C4-2B (cell line): ENCODE results near the gene DUSP12.
"Not testable (repeated sequence)": the region's sequence is repeated elsewhere in the genome, so short reads cannot be mapped to it uniquely, and the experiment has no call there.

ENCODE experiments used
- H3K27ac ChIP-seq: fragments of 450-650 bp; 2 replicates; pipeline ENCODE4 v1.5.1; 2017
- CTCF ChIP-seq: fragments of 450-650 bp; conservative IDR thresholded peaks from 2 replicates; pipeline ENCODE4 v1.5.1; 2017; ENCODE audit warnings: mild to moderate bottlenecking
- ZFX ChIP-seq: fragments of 450-650 bp; IDR thresholded peaks from 2 replicates; pipeline ENCODE4 v1.6.1; 2017

Gene DUSP12

DNA sequence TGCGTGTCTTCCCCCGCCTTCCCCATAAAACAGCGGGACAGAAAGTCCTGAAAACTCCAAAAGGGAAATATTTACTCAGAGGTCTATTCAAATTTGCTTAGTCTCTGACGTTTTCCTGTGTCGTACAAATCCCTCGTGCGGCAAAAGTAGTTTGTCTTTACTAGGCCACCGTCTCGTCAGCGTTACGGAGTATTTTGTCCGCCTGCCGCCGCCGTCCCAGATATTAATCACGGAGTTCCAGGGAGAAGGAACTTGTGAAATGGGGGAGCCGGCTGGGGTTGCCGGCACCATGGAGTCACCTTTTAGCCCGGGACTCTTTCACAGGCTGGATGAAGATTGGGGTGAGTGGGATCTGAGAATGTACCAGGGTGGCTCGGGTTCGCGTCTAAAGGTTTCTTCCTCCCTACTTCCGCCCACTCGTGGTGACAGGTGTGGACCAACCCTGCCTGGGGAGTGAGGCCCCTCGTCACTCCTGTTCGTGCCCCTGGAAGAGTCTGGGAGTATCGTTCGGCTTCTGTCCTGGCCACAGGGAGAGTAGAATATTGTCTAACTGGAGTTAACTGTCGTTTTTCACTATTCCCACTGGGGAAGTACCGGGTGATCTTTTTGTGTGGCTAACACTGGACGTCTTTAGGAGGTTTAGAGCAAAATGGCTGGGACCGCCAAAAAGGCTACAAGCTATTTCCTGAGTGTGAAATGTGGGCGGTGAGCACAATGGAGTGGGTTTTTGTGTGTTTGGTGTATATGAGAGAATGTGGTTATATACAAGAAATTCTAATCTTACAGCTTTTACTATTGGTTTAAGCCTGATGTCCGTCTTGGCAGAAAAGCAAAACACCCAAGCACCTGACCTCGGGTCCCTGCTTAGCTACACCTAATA, 16.8 kb downstream of the DUSP12 start, which contains the start of gene ATF6:
Gene ATF6, plus strand, starts transcription at position 219 of the 880 bp plus-strand sequence. Its CDS starts 41 bp downstream, at position 260.
- TF ChIP-seq CTCF (no peak), ZFX (no peak)
- peak within 1 kb of the TSS; percentile 76 for H3K27ac ChIP-seq

- H3K27ac ChIP-seq: no peak overlapping the region
These were observed 18.9 kb downstream of the DUSP12 start for GRCh38 chr1:161768461-161768860.

DNA sequence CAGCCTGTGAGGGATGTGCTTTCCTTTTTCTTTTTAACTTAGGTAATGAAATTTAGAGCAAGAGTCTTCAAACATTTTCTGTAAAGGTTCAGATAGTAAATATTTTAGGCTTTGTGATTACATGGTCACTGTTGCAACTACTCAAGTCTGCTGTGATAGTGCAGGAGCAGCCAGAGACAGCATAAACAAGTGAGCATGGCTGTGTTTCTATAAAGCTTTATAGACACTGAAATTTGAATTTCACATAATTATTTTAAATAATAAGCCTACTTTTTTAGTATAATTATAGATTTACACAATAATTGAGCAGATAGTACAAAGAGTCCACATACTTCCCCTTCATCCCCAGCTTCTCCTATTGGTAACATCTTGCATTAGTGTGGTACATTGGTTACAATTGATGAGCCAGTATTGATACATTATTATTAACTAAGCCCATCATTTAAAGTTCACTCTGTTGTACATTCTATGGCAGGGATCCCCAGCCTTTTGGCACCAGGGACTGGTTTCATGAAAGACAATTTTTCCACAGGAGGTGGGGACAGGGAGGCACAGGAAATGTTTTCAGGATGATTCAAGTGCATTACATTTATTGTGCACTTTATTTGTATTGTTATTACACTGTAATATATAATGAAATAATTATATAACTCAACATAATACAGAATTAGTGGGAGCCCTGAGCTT, 19.5 kb downstream of the DUSP12 start:
- H3K27ac ChIP-seq: no peak overlapping the region
- TF ChIP-seq ZFX (no peak), CTCF (no peak)

More at GRCh38 chr1:161768461-161768860, 18.9 kb downstream of the DUSP12 start:
- no peak for TF ChIP-seq ZFX
- TF ChIP-seq CTCF: no peak

GRCh38 chr1:161769673-161770045, 20.1 kb downstream of the DUSP12 start:
- not testable (repeated sequence) for H3K27ac ChIP-seq

- no peak overlapping the region for H3K27ac ChIP-seq
These were observed 20.7 kb downstream of the DUSP12 start for GRCh38 chr1:161770250-161770649.

GRCh38 chr1:161771161-161771560, 21.6 kb downstream of the DUSP12 start:
- no peak for TF ChIP-seq CTCF
- TF ChIP-seq ZFX: no peak
- H3K27ac ChIP-seq: no peak overlapping the region

More at GRCh38 chr1:161770250-161770649, 20.7 kb downstream of the DUSP12 start:
- TF ChIP-seq CTCF (no peak), ZFX (no peak)

DNA sequence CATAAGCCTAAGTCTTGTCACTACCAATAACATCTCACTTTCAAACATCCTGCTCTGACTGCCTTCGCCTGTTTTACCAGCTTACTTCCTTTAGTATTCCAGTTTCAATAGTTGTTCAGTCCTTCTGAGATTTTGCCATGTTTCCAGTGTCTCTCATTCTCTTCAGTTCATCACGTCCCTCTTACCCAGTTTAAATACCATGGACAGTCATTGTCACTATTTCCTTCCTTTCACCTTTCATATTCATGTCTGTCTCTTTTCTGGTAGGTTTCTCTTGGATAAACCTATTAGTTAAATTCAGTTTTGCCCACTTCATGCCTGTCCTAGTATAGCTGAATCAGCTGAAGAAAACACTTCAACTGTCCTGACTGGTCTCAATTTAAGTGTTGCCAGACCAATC, 22.4 kb downstream of the DUSP12 start:
- TF ChIP-seq ZFX (no peak), CTCF (no peak)
- no peak overlapping the region for H3K27ac ChIP-seq
